ENCODE data around the gene BCL2L12. TPM values are rescaled to one million over a fixed set of nuclear protein-coding genes. Genes with fewer than 3 reads are reported as not detected.

BCL2L12 gene
- total and polyA plus RNA-seq, 4 donors, result 1.6 to 15.7 (median 6.8) TPM

DNA sequence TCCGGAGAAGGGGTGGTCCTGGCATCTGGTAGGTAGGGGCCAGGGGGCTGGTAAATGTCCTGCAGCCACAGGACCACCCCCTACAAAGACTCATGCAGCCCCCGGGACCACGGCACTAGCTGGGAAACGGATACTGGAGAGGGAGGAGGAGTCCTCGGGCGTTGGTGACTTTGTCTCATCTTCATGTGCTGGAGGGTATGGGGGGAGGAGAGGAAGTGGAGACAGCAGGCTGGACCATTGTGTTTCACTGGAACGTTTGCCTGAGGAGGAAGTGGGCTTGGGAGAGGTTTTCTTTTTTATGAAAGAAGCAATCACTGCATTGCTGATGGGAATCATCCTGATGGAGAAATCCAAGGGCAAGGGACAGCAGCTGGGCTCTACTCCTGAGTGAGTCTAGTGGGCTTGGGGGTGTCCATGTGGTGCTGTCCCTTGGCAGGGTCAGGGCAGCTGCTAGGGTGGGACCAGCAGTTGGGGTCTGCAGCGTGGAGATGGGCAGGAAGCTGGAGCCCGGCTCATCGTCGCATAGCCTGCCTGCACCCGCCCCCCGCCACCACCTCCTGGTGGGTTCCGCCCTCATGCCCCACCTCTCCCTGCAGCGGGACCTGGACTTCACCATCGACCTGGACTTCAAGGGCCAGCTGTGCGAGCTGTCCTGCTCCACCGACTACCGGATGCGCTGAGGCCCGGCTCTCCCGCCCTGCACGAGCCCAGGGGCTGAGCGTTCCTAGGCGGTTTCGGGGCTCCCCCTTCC is 22.0 kb downstream of the BCL2L12 start:
- H3K4me3 ChIP-seq (ENCODE audit: low read depth in 1 of 3, low read length in 3 of 3), result no peak overlapping the region
- H3K9me3 ChIP-seq (ENCODE audit: control insufficient read depth in 4 of 4, low read length in 3 of 4), result no peaks in the 10 kb centered on the region
- H3K27ac ChIP-seq (ENCODE audit: low read depth in 1 of 2, low read length in 2 of 2), result no peak overlapping the region
- DNase-seq (ENCODE audit: low spot score), result no peak
- WGBS, result 75% methylated on average over 26 of the region's 26 CpGs
- peaks cover 0 to 39% (median 10%) of the 10 kb centered on the region in 4 donors for H3K36me3 ChIP-seq (ENCODE audit: control insufficient read depth in 4 of 4, insufficient read depth in 3 of 4, low read depth in 1 of 4, low read length in 3 of 4)
- no peaks in the 10 kb centered on the region for H3K27me3 ChIP-seq (ENCODE audit: control insufficient read depth in 4 of 4, insufficient read depth in 4 of 4, low read length in 3 of 4)
- TF ChIP-seq FOXA1 (IDR thresholded peaks at IDR 0.05), result no peak
- TF ChIP-seq, protein P1, sequence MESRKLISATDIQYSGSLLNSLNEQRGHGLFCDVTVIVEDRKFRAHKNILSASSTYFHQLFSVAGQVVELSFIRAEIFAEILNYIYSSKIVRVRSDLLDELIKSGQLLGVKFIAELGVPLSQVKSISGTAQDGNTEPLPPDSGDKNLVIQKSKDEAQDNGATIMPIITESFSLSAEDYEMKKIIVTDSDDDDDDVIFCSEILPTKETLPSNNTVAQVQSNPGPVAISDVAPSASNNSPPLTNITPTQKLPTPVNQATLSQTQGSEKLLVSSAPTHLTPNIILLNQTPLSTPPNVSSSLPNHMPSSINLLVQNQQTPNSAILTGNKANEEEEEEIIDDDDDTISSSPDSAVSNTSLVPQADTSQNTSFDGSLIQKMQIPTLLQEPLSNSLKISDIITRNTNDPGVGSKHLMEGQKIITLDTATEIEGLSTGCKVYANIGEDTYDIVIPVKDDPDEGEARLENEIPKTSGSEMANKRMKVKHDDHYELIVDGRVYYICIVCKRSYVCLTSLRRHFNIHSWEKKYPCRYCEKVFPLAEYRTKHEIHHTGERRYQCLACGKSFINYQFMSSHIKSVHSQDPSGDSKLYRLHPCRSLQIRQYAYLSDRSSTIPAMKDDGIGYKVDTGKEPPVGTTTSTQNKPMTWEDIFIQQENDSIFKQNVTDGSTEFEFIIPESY (IDR thresholded peaks at IDR 0.05), result no peak
- H3K4me1 ChIP-seq (ENCODE audit: control insufficient read depth in 4 of 4, insufficient read depth in 4 of 4, low read length in 3 of 4), result peaks cover 3 to 36% (median 16%) of the 10 kb centered on the region in 4 donors
- no peak overlapping the region for H3K9ac ChIP-seq (ENCODE audit: low read depth in 1 of 2, low read length in 2 of 2)

DNA sequence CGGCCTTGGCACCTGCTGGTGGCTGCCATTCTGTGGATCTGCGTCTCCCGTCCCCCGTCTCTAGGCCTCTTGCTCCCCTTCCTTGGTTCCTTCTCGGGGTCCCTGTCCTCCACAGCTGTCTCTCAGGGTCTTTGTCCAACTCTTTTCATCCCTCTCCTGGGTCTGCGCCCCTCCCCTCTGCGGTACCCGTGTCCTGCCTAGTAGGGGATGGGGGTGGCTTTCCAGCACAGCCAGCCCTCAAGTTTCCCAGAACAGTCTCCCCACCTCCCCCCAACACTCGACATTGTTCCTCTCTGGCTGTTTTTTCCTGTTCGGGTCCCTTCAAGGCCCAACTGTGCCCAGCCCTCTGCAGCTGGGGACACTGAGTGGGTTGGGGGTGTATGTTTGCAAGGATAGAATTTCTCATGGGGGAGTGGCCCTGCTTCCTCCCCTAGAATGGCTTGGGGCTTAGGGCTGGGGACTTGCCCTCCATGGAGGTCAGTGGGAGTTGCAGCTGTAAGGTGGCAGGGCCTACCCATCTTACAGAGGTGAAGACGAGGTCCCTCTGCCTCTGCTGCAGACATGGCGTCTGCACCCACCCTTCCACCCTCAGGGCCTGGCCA is 22.9 kb downstream of the BCL2L12 start:
- H3K9me3 ChIP-seq (ENCODE audit: control insufficient read depth in 4 of 4, low read length in 3 of 4), result no peaks in the 10 kb centered on the region
- peaks cover 0 to 36% (median 9%) of the 10 kb centered on the region in 4 donors for H3K36me3 ChIP-seq (ENCODE audit: control insufficient read depth in 4 of 4, insufficient read depth in 3 of 4, low read depth in 1 of 4, low read length in 3 of 4)
- 83% methylated on average over 12 of the region's 12 CpGs for WGBS
- H3K9ac ChIP-seq (ENCODE audit: low read depth in 1 of 2, low read length in 2 of 2), result no peak overlapping the region
- TF ChIP-seq EGR1 (IDR thresholded peaks at IDR 0.05; ENCODE audit: low read depth in 2 of 2), result no peak
- no peak for TF ChIP-seq FOXA2 (IDR thresholded peaks at IDR 0.05)
- TF ChIP-seq, protein P2, sequence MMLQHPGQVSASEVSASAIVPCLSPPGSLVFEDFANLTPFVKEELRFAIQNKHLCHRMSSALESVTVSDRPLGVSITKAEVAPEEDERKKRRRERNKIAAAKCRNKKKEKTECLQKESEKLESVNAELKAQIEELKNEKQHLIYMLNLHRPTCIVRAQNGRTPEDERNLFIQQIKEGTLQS (IDR thresholded peaks at IDR 0.05), result no peak
- no peak for TF ChIP-seq JUND (IDR thresholded peaks at IDR 0.05)
- TF ChIP-seq RAD21 (IDR thresholded peaks at IDR 0.05), result no peak
- no peak for TF ChIP-seq RXRA (IDR thresholded peaks at IDR 0.05)
- TF ChIP-seq FOXA1 (IDR thresholded peaks at IDR 0.05), result no peak
- no peak for TF ChIP-seq TAF1 (conservative IDR thresholded peaks at IDR 0.05)
- TF ChIP-seq, protein P3, sequence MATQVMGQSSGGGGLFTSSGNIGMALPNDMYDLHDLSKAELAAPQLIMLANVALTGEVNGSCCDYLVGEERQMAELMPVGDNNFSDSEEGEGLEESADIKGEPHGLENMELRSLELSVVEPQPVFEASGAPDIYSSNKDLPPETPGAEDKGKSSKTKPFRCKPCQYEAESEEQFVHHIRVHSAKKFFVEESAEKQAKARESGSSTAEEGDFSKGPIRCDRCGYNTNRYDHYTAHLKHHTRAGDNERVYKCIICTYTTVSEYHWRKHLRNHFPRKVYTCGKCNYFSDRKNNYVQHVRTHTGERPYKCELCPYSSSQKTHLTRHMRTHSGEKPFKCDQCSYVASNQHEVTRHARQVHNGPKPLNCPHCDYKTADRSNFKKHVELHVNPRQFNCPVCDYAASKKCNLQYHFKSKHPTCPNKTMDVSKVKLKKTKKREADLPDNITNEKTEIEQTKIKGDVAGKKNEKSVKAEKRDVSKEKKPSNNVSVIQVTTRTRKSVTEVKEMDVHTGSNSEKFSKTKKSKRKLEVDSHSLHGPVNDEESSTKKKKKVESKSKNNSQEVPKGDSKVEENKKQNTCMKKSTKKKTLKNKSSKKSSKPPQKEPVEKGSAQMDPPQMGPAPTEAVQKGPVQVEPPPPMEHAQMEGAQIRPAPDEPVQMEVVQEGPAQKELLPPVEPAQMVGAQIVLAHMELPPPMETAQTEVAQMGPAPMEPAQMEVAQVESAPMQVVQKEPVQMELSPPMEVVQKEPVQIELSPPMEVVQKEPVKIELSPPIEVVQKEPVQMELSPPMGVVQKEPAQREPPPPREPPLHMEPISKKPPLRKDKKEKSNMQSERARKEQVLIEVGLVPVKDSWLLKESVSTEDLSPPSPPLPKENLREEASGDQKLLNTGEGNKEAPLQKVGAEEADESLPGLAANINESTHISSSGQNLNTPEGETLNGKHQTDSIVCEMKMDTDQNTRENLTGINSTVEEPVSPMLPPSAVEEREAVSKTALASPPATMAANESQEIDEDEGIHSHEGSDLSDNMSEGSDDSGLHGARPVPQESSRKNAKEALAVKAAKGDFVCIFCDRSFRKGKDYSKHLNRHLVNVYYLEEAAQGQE (IDR thresholded peaks at IDR 0.05), result no peak
- no peak overlapping the region for H3K4me3 ChIP-seq (ENCODE audit: low read depth in 1 of 3, low read length in 3 of 3)
- no peak for DNase-seq (ENCODE audit: low spot score)
- peak overlapping the region in 1 of 2 donors; percentile 12 for H3K27ac ChIP-seq (ENCODE audit: low read depth in 1 of 2, low read length in 2 of 2)
- no peaks in the 10 kb centered on the region for H3K27me3 ChIP-seq (ENCODE audit: control insufficient read depth in 4 of 4, insufficient read depth in 4 of 4, low read length in 3 of 4)
- H3K4me1 ChIP-seq (ENCODE audit: control insufficient read depth in 4 of 4, insufficient read depth in 4 of 4, low read length in 3 of 4), result peaks cover 3 to 36% (median 16%) of the 10 kb centered on the region in 4 donors
